GM12801 (cell line): ENCODE data around the gene SRSF3.

Source experiments
- TF ChIP-seq, protein P1 (sequence below): IDR thresholded peaks from one replicate; pipeline ENCODE4 v1.5.1; 2011; ENCODE audit warnings: control low read depth; ENCODE audit not compliant: insufficient read length; ENCODE audit errors: extremely low read depth

SRSF3 gene

DNA sequence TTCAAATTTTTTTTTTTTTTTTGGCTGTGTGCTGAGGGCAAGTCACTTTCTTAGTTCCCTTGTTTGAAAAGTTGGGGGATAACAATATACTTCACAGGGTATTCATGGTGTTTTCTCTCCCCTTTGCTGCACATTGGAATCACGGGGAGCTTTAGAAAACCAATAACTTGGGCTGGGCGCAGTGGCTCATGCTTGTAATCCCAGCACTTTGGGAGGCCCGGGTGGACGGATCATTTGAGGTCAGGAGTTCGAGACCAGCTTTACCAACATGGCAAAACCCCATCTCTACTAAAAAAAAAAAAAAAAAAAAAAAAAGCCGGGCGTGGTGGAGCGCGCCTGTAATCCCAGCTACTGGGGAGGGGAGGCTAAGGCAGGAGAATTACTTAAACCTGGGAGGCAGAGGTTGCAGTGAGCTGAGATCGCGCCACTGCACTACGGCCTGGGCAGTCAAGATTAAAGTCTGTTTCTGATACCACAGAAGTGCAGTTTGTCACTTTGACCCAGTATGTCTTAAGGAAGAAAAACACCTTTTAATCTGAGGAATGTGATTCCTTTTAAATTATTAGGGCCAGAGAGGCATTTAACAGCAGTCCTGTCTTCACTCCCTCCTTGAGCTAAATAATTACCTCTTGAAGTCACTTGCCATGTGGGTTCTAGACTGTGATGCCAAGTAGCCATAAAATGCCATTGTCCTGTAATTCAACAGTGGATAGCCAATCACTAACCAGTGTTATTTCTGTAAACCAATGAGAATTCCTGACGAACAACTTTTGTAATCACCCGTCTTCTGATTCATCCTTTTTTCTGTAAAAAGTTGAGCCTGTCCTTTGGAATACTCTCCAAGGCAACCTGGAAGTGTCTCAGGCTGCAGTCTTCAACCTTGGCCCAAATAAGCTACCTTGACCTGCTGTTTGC is 16.1 kb downstream of the SRSF3 start:
- TF ChIP-seq, protein P1, sequence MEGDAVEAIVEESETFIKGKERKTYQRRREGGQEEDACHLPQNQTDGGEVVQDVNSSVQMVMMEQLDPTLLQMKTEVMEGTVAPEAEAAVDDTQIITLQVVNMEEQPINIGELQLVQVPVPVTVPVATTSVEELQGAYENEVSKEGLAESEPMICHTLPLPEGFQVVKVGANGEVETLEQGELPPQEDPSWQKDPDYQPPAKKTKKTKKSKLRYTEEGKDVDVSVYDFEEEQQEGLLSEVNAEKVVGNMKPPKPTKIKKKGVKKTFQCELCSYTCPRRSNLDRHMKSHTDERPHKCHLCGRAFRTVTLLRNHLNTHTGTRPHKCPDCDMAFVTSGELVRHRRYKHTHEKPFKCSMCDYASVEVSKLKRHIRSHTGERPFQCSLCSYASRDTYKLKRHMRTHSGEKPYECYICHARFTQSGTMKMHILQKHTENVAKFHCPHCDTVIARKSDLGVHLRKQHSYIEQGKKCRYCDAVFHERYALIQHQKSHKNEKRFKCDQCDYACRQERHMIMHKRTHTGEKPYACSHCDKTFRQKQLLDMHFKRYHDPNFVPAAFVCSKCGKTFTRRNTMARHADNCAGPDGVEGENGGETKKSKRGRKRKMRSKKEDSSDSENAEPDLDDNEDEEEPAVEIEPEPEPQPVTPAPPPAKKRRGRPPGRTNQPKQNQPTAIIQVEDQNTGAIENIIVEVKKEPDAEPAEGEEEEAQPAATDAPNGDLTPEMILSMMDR, result no peak

DNA sequence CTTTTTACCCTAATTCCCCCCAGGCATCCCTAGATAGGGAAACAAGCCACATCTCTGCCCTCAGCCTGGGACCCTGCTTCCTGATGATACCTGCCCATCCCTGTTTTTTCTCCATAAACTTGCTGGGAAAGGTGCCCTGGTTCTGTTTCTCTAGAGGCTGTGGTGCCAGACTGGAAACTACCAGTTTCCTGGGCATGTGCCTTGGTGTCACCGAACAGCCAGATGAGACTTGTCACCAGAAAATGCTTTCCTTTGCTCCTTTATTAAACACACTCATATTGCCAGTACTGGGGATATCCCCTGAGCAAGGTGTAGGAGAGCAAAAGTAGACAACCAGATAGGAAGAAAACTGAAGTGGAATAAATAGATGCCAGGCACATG is 16.8 kb downstream of the SRSF3 start:
- TF ChIP-seq, protein P1, result no peak

DNA sequence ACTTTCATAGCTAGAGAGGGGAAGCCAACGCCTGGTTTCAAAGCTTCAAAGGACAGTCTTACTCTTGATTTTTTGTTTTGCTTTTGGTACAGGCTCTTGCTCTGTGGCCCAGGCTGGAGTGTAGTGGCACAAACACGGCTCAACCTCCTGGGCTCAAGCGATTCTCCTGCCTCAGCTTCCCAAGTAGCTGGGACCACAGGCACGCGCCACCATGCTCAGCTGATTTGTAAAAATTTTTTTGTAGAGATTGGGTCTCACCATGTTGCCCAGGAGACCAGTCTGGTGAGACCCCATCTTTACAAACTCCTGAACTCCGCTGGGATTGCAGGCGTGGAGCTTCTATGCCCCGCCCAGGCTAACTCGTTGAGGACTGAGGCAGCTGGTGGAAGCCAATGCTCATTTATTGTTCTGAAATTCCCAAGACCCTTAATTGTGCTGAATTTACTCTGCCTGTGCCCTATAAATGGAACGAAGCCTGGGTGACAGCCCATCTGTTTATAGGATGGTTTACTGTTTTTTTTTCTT is 18.0 kb downstream of the SRSF3 start:
- TF ChIP-seq, protein P1, result no peak

DNA sequence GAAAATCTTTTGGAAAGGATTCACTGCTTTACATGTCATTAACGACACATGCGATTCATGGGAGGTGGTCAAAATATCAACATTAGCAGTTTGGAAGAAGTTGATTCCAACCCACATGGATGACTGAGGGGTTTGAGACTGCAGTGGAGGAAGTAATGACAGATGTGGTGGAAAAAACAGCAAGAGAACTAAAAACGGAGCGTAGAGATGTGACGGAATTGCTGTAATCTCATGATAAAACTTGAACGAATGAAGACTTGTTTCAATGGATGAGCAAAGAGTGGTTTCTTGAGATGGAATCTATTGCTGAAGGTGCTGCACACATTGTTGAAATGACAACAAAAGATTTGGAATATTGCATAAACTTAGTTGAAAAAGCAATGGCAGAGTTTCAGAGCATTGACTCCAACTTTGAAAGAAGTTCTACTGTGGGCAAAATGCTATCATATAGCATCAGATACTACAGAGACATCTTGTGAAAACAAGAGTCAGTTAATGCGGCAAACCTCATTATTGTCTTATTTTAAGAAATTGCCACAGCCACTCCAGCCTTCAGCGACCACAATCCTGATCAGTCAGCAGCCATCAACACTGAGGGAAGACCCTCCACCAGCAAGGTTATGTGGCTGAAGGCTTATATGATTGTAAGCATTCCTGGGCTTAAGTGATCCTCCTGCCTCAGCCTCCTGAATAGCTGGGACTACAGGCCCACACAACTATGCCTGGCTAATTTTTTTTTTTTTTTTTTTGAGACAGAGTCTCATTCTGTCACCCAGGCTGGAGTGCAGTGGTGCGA is 19.2 kb downstream of the SRSF3 start:
- TF ChIP-seq, protein P1, result no peak

DNA sequence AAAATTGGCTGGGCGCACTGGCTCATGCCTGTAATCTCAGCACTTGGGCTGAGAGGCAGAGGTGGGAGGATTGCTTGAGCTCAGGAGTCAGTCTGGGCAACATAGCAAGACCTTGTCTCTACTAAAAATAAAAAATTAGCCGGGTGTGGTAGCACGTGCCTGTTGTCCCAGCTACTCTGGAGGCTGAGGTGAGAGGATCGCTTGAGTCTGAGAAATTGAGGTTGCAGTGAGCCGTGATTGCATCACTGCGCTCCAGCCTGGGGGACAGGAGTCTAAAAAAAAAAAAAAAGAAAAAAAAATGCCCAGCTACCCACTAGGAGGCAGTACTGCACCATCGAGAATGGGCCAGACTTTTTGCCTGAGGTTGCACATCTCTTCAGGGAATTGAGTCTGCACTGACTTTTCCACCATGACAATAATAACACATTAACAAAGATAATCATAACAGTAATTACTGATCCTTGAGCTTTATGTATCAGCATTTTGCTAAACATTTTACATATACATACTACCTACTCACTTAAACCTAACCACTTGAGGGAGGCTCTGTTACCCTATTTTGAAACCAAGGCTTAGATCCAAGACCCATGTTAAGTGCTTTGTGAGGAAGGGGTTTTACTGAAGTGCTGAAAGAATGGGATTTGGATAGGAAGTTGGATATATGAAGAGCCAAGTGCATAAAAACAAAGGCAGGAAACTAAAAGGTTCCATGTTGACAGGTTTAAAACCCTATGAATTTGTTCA is 21.0 kb downstream of the SRSF3 start:
- TF ChIP-seq, protein P1, result peak; percentile 54

DNA sequence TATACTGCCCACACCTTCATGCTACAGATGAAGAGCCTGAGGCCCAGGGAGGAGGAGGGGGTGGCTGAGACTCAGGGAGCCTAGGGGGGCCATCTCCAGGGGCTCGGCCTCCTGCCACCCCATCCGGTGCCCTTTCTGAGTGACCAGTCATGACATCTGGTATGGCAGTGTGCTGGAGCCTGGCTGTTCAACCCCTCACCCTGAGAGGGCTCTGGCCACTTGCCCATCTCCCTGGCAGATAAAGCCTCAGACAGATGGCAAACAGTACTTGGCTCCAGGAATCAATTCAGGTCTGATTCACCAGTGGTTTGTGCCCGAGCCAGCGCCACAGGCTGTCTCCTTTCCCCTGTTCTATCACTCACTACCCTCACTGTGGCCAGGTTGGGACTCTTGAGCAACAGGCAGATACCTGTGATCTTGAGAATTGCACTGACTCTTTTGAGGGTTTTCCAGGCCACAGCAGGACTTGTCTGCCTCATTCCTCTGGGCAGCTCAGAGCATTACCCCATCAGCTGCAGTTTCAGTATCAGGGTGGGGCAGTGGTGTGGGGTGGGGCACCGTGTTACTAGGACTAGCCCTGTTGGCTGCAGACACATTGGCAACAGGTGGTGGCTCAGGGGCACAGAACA is 22.8 kb downstream of the SRSF3 start:
- TF ChIP-seq, protein P1, result no peak
